Activated naive CD4-positive, alpha-beta T cell (primary cell): ENCODE data around the gene ZNG1F.
"Not testable (repeated sequence)": the region's sequence is repeated elsewhere in the genome, so short reads cannot be mapped to it uniquely, and the experiment has no call there.

Experiments used
- DNase-seq, 4 experiments: peaks; one replicate each; lab custom pipeline; 2025; lab: John Stamatoyannopoulos, UW

Gene ZNG1F

GRCh38 chr9:41189217-41189616 is at the start of gene ZNG1F:
Gene ZNG1F, minus strand, starts transcription at chr9:41189317. Its CDS starts 59 bp downstream, at chr9:41189258.
- not testable (repeated sequence) for DNase-seq

- DNase-seq, result not testable (repeated sequence)
Observed at GRCh38 chr9:41237110-41237749, 48.1 kb upstream of the ZNG1F start.

- DNase-seq, result not testable (repeated sequence)
Observed at GRCh38 chr9:41236486-41237109, 47.5 kb upstream of the ZNG1F start.

GRCh38 chr9:41234811-41235805 is 46.0 kb upstream of the ZNG1F start:
- DNase-seq, result not testable (repeated sequence)

GRCh38 chr9:41234221-41234620 is 45.1 kb upstream of the ZNG1F start:
- not testable (repeated sequence) for DNase-seq

GRCh38 chr9:41232326-41232725 is 43.2 kb upstream of the ZNG1F start:
- not testable (repeated sequence) for DNase-seq

- not testable (repeated sequence) for DNase-seq
Observed at GRCh38 chr9:41230418-41230817, 41.3 kb upstream of the ZNG1F start.

- no peak for DNase-seq
Observed at GRCh38 chr9:41229408-41230401, 40.6 kb upstream of the ZNG1F start.

- DNase-seq, result not testable (repeated sequence)
Observed at GRCh38 chr9:41219831-41220230, 30.7 kb upstream of the ZNG1F start.

- not testable (repeated sequence) for DNase-seq
Observed at GRCh38 chr9:41188439-41188838, 678 bp downstream of the ZNG1F start.

- not testable (repeated sequence) for DNase-seq
Observed at GRCh38 chr9:41174994-41175393, 14.1 kb downstream of the ZNG1F start.

GRCh38 chr9:41150116-41150515 is 39.0 kb downstream of the ZNG1F start:
- DNase-seq, result not testable (repeated sequence)

- not testable (repeated sequence) for DNase-seq
Observed at GRCh38 chr9:41141878-41142277, 47.2 kb downstream of the ZNG1F start.

- not testable (repeated sequence) for DNase-seq
Observed at GRCh38 chr9:41128581-41128980, 60.5 kb downstream of the ZNG1F start, which contains the start of gene FOXD4L6. Gene FOXD4L6, minus strand, starts transcription at chr9:41128681. Its CDS starts 298 bp downstream, at chr9:41128383.

- not testable (repeated sequence) for DNase-seq
Observed at GRCh38 chr9:41126746-41127446, 62.2 kb downstream of the ZNG1F start.

- DNase-seq, result not testable (repeated sequence)
Observed at GRCh38 chr9:41125936-41126335, 63.2 kb downstream of the ZNG1F start.

- DNase-seq, result not testable (repeated sequence)
Observed at GRCh38 chr9:41125109-41125658, 63.9 kb downstream of the ZNG1F start.

- DNase-seq, result not testable (repeated sequence)
Observed at GRCh38 chr9:41124250-41125108, 64.6 kb downstream of the ZNG1F start.

GRCh38 chr9:41123812-41124211 is 65.3 kb downstream of the ZNG1F start:
- DNase-seq, result not testable (repeated sequence)
